IMR-90 (cell line): Measurements from ENCODE around the gene CCN6. TPM values are rescaled to one million over a fixed set of nuclear protein-coding genes. Genes with fewer than 3 reads are reported as not detected.

Source experiments
- ATAC-seq: fragments of 200-7000 bp; cut with Tn5 transposase; 2 replicates; pipeline ENCODE4 v1.9.1; 2020; ENCODE audit warnings: low read depth, mild to moderate bottlenecking, moderate library complexity
- BruUV-seq: library from RNA; stranded (reverse); fragments of 400-500 nt; replicated peaks from 2 replicates; lab custom pipeline; 2021; lab: Mats Ljungman, UMichigan
- CTCF ChIA-PET: fragments of 300-600 bp; formaldehyde crosslinking; extraction: SDS; loops from one replicate; lab custom pipeline; 2021; ENCODE audit warnings: antibody characterized with exemption; lab: Yijun Ruan, JAX
- POLR2A ChIA-PET: fragments of 300-600 bp; sonication (Branson Sonifier 250); formaldehyde crosslinking; loops from one replicate; lab custom pipeline; 2022; ENCODE audit warnings: antibody characterized with exemption; ENCODE audit not compliant: unreplicated experiment; lab: Charles Lee
- DNase-seq: peaks from one replicate; pipeline ENCODE4 v3.0.0; 2013
- H2AFZ ChIP-seq: replicated peaks from 2 replicates; pipeline ENCODE3; 2013; ENCODE audit warnings: low read length, mild to moderate bottlenecking; ENCODE audit not compliant: poor library complexity
- H2AK5ac ChIP-seq: 2 replicates; pipeline ENCODE4 v1.6.1; 2013; ENCODE audit warnings: low read depth, low read length, inconsistent platforms
- H2AK9ac ChIP-seq: replicated peaks from 2 replicates; pipeline ENCODE3; 2013; ENCODE audit warnings: mild to moderate bottlenecking, low read depth, low read length, moderate library complexity; ENCODE audit not compliant: poor library complexity
- H2BK120ac ChIP-seq: 2 replicates; pipeline ENCODE4 v1.6.1; 2013; ENCODE audit warnings: low read depth, low read length, inconsistent platforms
- H2BK15ac ChIP-seq: 3 replicates; pipeline ENCODE4 v1.6.1; 2013; ENCODE audit warnings: low read depth, low read length, inconsistent platforms
- H2BK20ac ChIP-seq: 2 replicates; pipeline ENCODE4 v1.6.1; 2013; ENCODE audit warnings: low read depth, mild to moderate bottlenecking, inconsistent platforms, low read length, moderate library complexity
- H2BK5ac ChIP-seq: 2 replicates; pipeline ENCODE4 v1.6.1; 2013; ENCODE audit warnings: mild to moderate bottlenecking, low read depth, low read length, inconsistent platforms; ENCODE audit not compliant: poor library complexity, severe bottlenecking
- H3K14ac ChIP-seq: replicated peaks from 2 replicates; pipeline ENCODE4 v1.6.1; 2013; ENCODE audit warnings: low read depth, low read length, inconsistent platforms
- H3K18ac ChIP-seq: 2 replicates; pipeline ENCODE4 v1.6.1; 2013; ENCODE audit warnings: low read depth, low read length, control low read depth
- H3K23ac ChIP-seq: 2 replicates; pipeline ENCODE4 v1.6.1; 2013; ENCODE audit warnings: low read depth, low read length, inconsistent platforms
- H3K27ac ChIP-seq: 2 replicates; pipeline ENCODE4 v1.5.1; 2013; ENCODE audit warnings: mild to moderate bottlenecking, control low read depth, low read length; ENCODE audit not compliant: insufficient read depth
- H3K27me3 ChIP-seq: 2 replicates; pipeline ENCODE4 v1.6.1; 2013; ENCODE audit warnings: low read length; ENCODE audit not compliant: control insufficient read depth, insufficient read depth
- H3K36me3 ChIP-seq: 2 replicates; pipeline ENCODE4 v1.6.1; 2013; ENCODE audit warnings: low read length, mixed read lengths; ENCODE audit not compliant: control insufficient read depth, insufficient read depth
- H3K4ac ChIP-seq: 2 replicates; pipeline ENCODE4 v1.6.1; 2013; ENCODE audit warnings: low read depth, low read length, inconsistent platforms
- H3K4me1 ChIP-seq: 2 replicates; pipeline ENCODE4 v1.6.1; 2013; ENCODE audit warnings: low read length, mixed read lengths; ENCODE audit not compliant: control insufficient read depth, insufficient read depth
- H3K4me2 ChIP-seq: 2 replicates; pipeline ENCODE4 v1.6.1; 2013; ENCODE audit warnings: low read depth, mild to moderate bottlenecking, control low read depth, low read length, moderate library complexity
- H3K4me3 ChIP-seq: 2 replicates; pipeline ENCODE4 v1.5.1; 2013; ENCODE audit warnings: low read depth, mild to moderate bottlenecking, control low read depth, low read length, moderate library complexity; ENCODE audit not compliant: insufficient read depth
- H3K56ac ChIP-seq: 2 replicates; pipeline ENCODE4 v1.6.1; 2013; ENCODE audit warnings: low read length, inconsistent platforms; ENCODE audit not compliant: insufficient read depth; ENCODE audit errors: extremely low read depth
- H3K79me1 ChIP-seq, 2 experiments: 2 replicates each; pipeline ENCODE4 v1.6.1; 2013; ENCODE audit warnings: low read length in 2 of 2, inconsistent platforms in 1 of 2, low read depth in 1 of 2
- H3K9ac ChIP-seq: 2 replicates; pipeline ENCODE4 v1.6.1; 2013; ENCODE audit warnings: low read depth, low read length, control low read depth
- H3K9me1 ChIP-seq: 2 replicates; pipeline ENCODE4 v1.6.1; 2013; ENCODE audit warnings: low read length, inconsistent platforms; ENCODE audit not compliant: insufficient read depth
- H3K9me3 ChIP-seq: 2 replicates; pipeline ENCODE4 v1.6.1; 2013; ENCODE audit warnings: low read length; ENCODE audit not compliant: control insufficient read depth, insufficient read depth
- H4K20me1 ChIP-seq: 2 replicates; pipeline ENCODE4 v1.6.1; 2013; ENCODE audit warnings: low read length, inconsistent platforms; ENCODE audit not compliant: insufficient read depth
- H4K5ac ChIP-seq: 2 replicates; pipeline ENCODE4 v1.6.1; 2013; ENCODE audit warnings: mild to moderate bottlenecking, low read depth, low read length, control low read depth
- H4K8ac ChIP-seq, 2 experiments: 2 replicates each; pipeline ENCODE4 v1.6.1; 2013; ENCODE audit warnings: low read depth in 2 of 2, low read length in 2 of 2, control low read depth in 1 of 2, inconsistent platforms in 1 of 2
- H4K91ac ChIP-seq: 2 replicates; pipeline ENCODE4 v1.6.1; 2013; ENCODE audit warnings: low read depth, low read length, inconsistent platforms; ENCODE audit not compliant: insufficient read depth
- BHLHE40 ChIP-seq: fragments of 150-350 bp; IDR thresholded peaks from 2 replicates; pipeline ENCODE4 v1.6.1; 2016; ENCODE audit warnings: mild to moderate bottlenecking, low read depth, low read length
- CEBPB ChIP-seq: IDR thresholded peaks from 2 replicates; pipeline ENCODE4 v1.6.1; 2012; ENCODE audit warnings: low read depth, low read length, improper control_type of control experiment
- CHD1 ChIP-seq: IDR thresholded peaks from 2 replicates; pipeline ENCODE4 v1.6.1; 2012; ENCODE audit warnings: low read depth, low read length, improper control_type of control experiment
- CTCF ChIP-seq: conservative IDR thresholded peaks from 2 replicates; pipeline ENCODE4 v1.5.1; 2012; ENCODE audit warnings: mild to moderate bottlenecking, low read depth, low read length, improper control_type of control experiment
- ELK1 ChIP-seq: fragments of 150-350 bp; IDR thresholded peaks from 2 replicates; pipeline ENCODE4 v1.6.1; 2016; ENCODE audit warnings: low read depth, mild to moderate bottlenecking, low read length, moderate library complexity, borderline replicate concordance
- FOS ChIP-seq: fragments of 150-350 bp; IDR thresholded peaks from 2 replicates; pipeline ENCODE4 v1.6.1; 2016; ENCODE audit warnings: low read depth, low read length
- MAFK ChIP-seq: IDR thresholded peaks from 2 replicates; pipeline ENCODE4 v1.6.1; 2012; ENCODE audit warnings: low read depth, low read length, improper control_type of control experiment
- MAZ ChIP-seq: IDR thresholded peaks from 2 replicates; pipeline ENCODE4 v1.6.1; 2012; ENCODE audit warnings: low read depth, mild to moderate bottlenecking, low read length, improper control_type of control experiment, moderate library complexity, borderline replicate concordance
- MXI1 ChIP-seq: IDR thresholded peaks from 2 replicates; pipeline ENCODE4 v1.6.1; 2012; ENCODE audit warnings: low read depth, mild to moderate bottlenecking, low read length, moderate library complexity, borderline replicate concordance
- NFE2L2 ChIP-seq: fragments of 150-350 bp; IDR thresholded peaks from 2 replicates; pipeline ENCODE4 v1.6.1; 2016; ENCODE audit warnings: low read depth, mild to moderate bottlenecking, low read length
- POLR2A ChIP-seq: IDR thresholded peaks from 2 replicates; pipeline ENCODE4 v1.6.1; 2012; ENCODE audit warnings: mild to moderate bottlenecking, low read depth, low read length
- RAD21 ChIP-seq: IDR thresholded peaks from 2 replicates; pipeline ENCODE4 v1.6.1; 2012; ENCODE audit warnings: low read length, improper control_type of control experiment
- RCOR1 ChIP-seq: IDR thresholded peaks from 2 replicates; pipeline ENCODE4 v1.6.1; 2012; ENCODE audit warnings: mild to moderate bottlenecking, low read length, improper control_type of control experiment; ENCODE audit not compliant: insufficient replicate concordance
- RFX5 ChIP-seq: IDR thresholded peaks from 2 replicates; pipeline ENCODE4 v1.8.0; 2012; ENCODE audit warnings: low read depth, mild to moderate bottlenecking, low read length, moderate library complexity
- SMC3 ChIP-seq: fragments of 150-350 bp; IDR thresholded peaks from 2 replicates; pipeline ENCODE4 v1.6.1; 2016; ENCODE audit warnings: low read depth, mild to moderate bottlenecking, antibody characterized with exemption, low read length, moderate library complexity
- USF2 ChIP-seq: fragments of 150-350 bp; IDR thresholded peaks from 2 replicates; pipeline ENCODE4 v1.6.1; 2017; ENCODE audit warnings: mild to moderate bottlenecking, antibody characterized with exemption, low read length, low read depth
- WGBS, 2 experiments: methylation state at CpG; one replicate each; pipeline versions ENCODE4 v1.1.5 to v1.1.7; 2013; ENCODE audit warnings: missing lambda C conversion rate in 2 of 2; ENCODE audit not compliant: insufficient read length in 1 of 2; ENCODE audit errors: extremely low coverage in 2 of 2; 5-methylcytosine and 5-hydroxymethylcytosine counted together
- dilution Hi-C: fragments of 300-500 bp; cut with HindIII; formaldehyde crosslinking; loops from one replicate; pipeline ENCODE4 v1.14.3; 2018; ENCODE audit warnings: low sequenced_read_pairs; ENCODE audit not compliant: unreplicated experiment
- in situ Hi-C: fragments of 300-500 bp; cut with MboI; formaldehyde crosslinking; loops from 3 replicates; pipeline ENCODE4 v1.14.3; 2019; ENCODE audit warnings: low sequenced_read_pairs, inconsistent platforms, mixed read lengths
- intact Hi-C: fragments of 100-400 bp; cut with micrococcal nuclease; formaldehyde crosslinking; loops from 2 replicates; pipeline ENCODE4 v1.10.0; 2022
- polyA plus RNA-seq, 3 experiments: library from polyadenylated mRNA; depleted of rRNA; stranded (reverse); fragments of >200 nt; gene quantifications; 2 replicates each; pipeline ENCODE4 v1.2.3, GENCODE V29; 2012; ENCODE audit warnings: low replicate concordance in 1 of 3
- total RNA-seq: library from RNA; depleted of rRNA; stranded (reverse); fragments of >200 nt; gene quantifications from 2 replicates; pipeline ENCODE4 v1.2.3, GENCODE V29; 2012

CCN6 gene
- total and polyA plus RNA-seq, 2 of the 4 experiments (the other 2 are of a cell fraction) = not detected

DNA sequence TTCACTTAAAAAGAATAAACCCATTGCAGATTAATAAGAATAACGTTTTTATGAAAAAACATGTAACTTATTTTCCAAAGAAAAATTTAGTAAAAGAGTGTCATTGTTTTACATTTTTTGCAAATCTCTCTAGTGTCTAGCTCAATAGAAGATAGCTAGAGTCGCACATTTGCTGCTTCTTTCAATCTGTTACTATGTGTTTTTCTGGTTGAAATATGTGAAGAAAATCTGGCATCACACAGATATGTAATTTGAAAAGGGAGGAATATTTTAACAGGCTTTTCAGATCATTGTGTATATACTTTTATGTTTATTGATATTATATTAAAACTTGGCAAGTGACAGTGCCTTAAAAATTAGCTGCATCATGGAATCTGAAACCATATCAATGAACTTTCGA is 9.1 kb downstream of the CCN6 start:
- Histone ChIP-seq H4K91ac (no peak overlapping the region), H3K79me1 (no peaks in the 10 kb centered on the region), H3K36me3 (no peaks in the 10 kb centered on the region), H3K9me1 (no peaks in the 10 kb centered on the region), H2BK20ac (no peak overlapping the region), H3K27ac (no peak overlapping the region), H2AFZ (no peak overlapping the region), H3K56ac (no peak overlapping the region), H3K18ac (no peak overlapping the region), H3K4me3 (no peak overlapping the region), H4K20me1 (no peaks in the 10 kb centered on the region), H2BK5ac (no peak overlapping the region), H3K14ac (no peak overlapping the region), H3K4ac (no peak overlapping the region), H3K23ac (no peak overlapping the region), H3K4me1 (peaks cover 4% of the 10 kb centered on the region), H2BK120ac (no peak overlapping the region), H4K5ac (no peak overlapping the region), H2BK15ac (no peak overlapping the region), H3K9ac (no peak overlapping the region), H4K8ac (no peak overlapping the region), H2AK5ac (no peak overlapping the region), H2AK9ac (no peak overlapping the region), H3K9me3 (no peaks in the 10 kb centered on the region), H3K4me2 (no peak overlapping the region), H3K27me3 (peaks cover 7% of the 10 kb centered on the region)
- in situ Hi-C loops = no loop called here
- no TSS peak for BruUV-seq
- intact Hi-C loops = no loop called here
- dilution Hi-C loops = no loop called here
- ChIA-PET POLR2A (no interaction called here), CTCF (interaction anchor here (0.9 kb wide), 1 partner anchor 836 kb away, joined by 3 read pairs; no protein-coding TSS in a partner anchor)
- no CpG with 5 or more reads among the region's 3 CpGs for WGBS, 2 experiments
- DNase-seq (no peak), ATAC-seq (no peak)
- no peak for TF ChIP-seq SMC3
- no peak for TF ChIP-seq RFX5
- TF ChIP-seq MXI1 = no peak
- no peak for TF ChIP-seq CTCF
- TF ChIP-seq MAZ = no peak
- no peak for TF ChIP-seq MAFK
- no peak for TF ChIP-seq POLR2A
- TF ChIP-seq FOS = no peak
- no peak for TF ChIP-seq RAD21
- TF ChIP-seq CHD1 = no peak
- no peak for TF ChIP-seq ELK1
- no peak for TF ChIP-seq CEBPB
- TF ChIP-seq USF2 = no peak
- no peak for TF ChIP-seq NFE2L2
- TF ChIP-seq RCOR1 = no peak
- no peak for TF ChIP-seq BHLHE40
